Activated T-cell treated with anti-CD3 and anti-CD28 coated beads, Interleukin-2, amount 50 U/mL, for 72 hours (primary cell): Measurements from ENCODE around the gene CD46. TPM values are rescaled to one million over a fixed set of nuclear protein-coding genes. Genes with fewer than 3 reads are reported as not detected.
"Not testable (repeated sequence)": the region's sequence is repeated elsewhere in the genome, so short reads cannot be mapped to it uniquely, and the experiment has no call there.

Experiments
- ATAC-seq, 2 donors: fragments of 150-1000 bp; cut with Tn5 transposase; replicated peaks in 1 of 2; 2 replicates each; pipeline ENCODE4 v1.10.0; 2021; ENCODE audit warnings: moderate library complexity in 2 of 2, mild to moderate bottlenecking in 1 of 2
- DNase-seq, 2 donors: peaks; one replicate each; pipeline ENCODE4 v3.0.0; 2021 to 2022; ENCODE audit warnings: mixed read lengths in 1 of 2
- H3K27ac Mint-ChIP-seq: one replicate; pipeline ENCODE4 v1.8.0; 2022; ENCODE audit warnings: mild to moderate bottlenecking, moderate library complexity, mixed read lengths
- H3K27me3 Mint-ChIP-seq: one replicate; pipeline ENCODE4 v1.8.0; 2022; ENCODE audit warnings: low read depth, mixed read lengths
- H3K36me3 Mint-ChIP-seq, 2 donors: one replicate each; pipeline ENCODE4 v1.8.0; 2022; ENCODE audit warnings: mixed read lengths in 2 of 2, mild to moderate bottlenecking in 1 of 2; ENCODE audit not compliant: insufficient read depth in 2 of 2
- H3K4me1 Mint-ChIP-seq: one replicate; pipeline ENCODE4 v1.8.0; 2022; ENCODE audit warnings: low read depth, mixed read lengths
- H3K4me3 Mint-ChIP-seq, 2 donors: one replicate each; pipeline ENCODE4 v1.8.0; 2022; ENCODE audit warnings: mild to moderate bottlenecking in 2 of 2, mixed read lengths in 2 of 2, moderate library complexity in 2 of 2
- H3K9me3 Mint-ChIP-seq, 2 donors: one replicate each; pipeline ENCODE4 v1.8.0; 2022; ENCODE audit warnings: mixed read lengths in 2 of 2
- total RNA-seq, 2 donors: library from RNA; stranded (reverse); gene quantifications; one replicate each; pipeline ENCODE4 v1.2.3, GENCODE V29; 2022

CD46 gene
- total RNA-seq, 2 donors from 2014 or later: 108 to 120 TPM

DNA sequence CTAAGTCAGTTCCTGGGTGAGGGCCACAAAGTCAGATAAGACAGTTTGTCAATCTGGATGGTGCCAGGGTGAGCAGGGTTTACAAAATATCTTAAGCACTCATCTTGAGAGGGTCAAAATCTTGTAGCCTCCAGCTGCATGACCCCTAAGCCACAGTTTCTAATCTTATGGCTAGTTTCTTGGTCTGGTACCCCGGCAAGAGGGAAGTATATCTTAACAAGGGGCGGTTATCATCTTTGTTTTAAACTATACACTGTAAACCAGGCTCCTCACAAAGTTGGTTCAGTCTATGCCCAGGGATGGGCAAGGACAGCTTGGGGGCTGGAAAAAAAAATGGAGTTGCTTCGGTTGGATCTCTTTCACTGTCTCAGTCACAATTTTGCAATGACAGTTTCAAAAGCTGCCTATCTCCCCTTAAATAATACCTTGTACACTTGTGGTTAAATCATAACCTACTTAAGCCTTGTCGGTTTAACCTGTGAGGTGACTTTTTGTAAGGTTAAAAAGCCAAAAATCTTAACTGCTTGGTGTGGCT lies 7.8 kb upstream of the CD46 start:
- DNase-seq: no peak
- H3K27ac Mint-ChIP-seq: no peak overlapping the region
- H3K27me3 Mint-ChIP-seq: no peaks in the 10 kb centered on the region
- no peak overlapping the region for H3K4me3 Mint-ChIP-seq
- no peak for ATAC-seq
- peaks cover 1 to 2% of the 10 kb centered on the region in 2 donors for H3K9me3 Mint-ChIP-seq
- peaks cover 4% of the 10 kb centered on the region for H3K4me1 Mint-ChIP-seq
- H3K36me3 Mint-ChIP-seq: no peaks in the 10 kb centered on the region

DNA sequence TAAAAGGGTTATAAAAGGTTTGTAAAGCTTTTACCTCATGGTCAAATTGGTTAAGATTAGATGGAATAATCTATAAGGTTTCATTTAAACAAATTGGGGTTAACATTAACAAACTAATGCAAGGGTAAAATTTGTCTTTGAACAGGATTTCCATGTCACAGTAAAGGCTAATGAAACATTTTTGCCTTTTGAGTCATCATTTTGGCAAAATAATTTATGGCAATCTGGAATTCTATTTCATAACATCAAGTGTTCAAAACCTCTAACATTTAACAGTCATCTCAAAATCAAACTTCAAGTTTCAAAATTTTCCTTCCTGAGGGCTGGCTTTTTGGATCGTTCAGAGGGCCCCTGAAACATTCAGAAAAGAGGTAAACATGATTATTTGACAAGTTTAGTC lies 6.6 kb upstream of the CD46 start:
- Mint-ChIP-seq H3K4me1 (peaks cover 15% of the 10 kb centered on the region), H3K9me3 (peaks cover 1 to 2% of the 10 kb centered on the region in 2 donors), H3K36me3 (no peaks in the 10 kb centered on the region), H3K27me3 (no peaks in the 10 kb centered on the region), H3K27ac (no peak overlapping the region), H3K4me3 (no peak overlapping the region)
- ATAC-seq: no peak
- no peak for DNase-seq

DNA sequence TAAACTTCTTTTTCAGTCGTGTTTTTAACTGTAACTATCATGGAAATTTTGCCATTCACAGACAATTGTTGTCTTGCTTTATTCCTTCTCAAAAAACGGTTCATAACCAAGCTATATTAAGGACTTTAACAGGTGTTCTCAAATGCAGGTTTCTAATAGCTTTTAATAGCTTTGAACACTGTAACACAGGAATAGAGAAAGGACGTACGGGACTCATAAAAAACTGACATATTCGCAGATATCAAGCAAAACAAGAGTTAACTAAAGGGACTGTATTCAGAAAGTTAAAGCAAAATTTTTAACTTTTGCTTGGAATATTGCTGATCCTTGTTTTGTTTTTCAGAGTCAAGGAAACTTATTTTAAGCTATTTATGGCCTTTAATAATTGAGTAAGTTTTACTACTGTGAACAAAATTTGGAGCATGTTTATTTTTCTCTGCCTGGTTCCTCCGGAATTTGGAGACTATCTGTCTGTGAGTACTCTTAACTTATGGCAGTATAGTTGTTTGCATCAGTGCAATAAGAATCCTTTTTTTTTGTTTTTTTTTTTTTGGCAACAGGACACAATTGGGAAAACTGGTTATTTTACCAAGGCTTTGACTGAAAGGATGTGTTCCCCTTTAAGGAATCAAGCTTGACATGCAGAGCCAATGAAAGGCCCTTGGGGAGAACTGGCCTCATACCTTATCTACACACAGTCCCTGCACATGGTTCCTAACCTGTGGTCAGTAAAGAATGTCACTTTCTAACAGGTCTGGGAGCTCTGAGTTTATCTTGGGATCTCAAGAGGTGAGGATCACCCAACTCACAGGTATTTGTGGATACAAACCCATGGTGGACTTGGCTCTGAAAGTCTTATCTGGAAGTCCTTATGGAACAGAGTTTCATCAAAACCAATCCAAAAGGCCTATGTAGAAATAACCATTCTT lies 5.8 kb upstream of the CD46 start:
- peaks cover 1 to 2% of the 10 kb centered on the region in 2 donors for H3K9me3 Mint-ChIP-seq
- ATAC-seq (no peak), DNase-seq (no peak)
- peaks cover 22% of the 10 kb centered on the region for H3K4me1 Mint-ChIP-seq
- H3K27me3 Mint-ChIP-seq: no peaks in the 10 kb centered on the region
- no peak overlapping the region for H3K27ac Mint-ChIP-seq
- no peak overlapping the region for H3K4me3 Mint-ChIP-seq
- H3K36me3 Mint-ChIP-seq: no peaks in the 10 kb centered on the region

DNA sequence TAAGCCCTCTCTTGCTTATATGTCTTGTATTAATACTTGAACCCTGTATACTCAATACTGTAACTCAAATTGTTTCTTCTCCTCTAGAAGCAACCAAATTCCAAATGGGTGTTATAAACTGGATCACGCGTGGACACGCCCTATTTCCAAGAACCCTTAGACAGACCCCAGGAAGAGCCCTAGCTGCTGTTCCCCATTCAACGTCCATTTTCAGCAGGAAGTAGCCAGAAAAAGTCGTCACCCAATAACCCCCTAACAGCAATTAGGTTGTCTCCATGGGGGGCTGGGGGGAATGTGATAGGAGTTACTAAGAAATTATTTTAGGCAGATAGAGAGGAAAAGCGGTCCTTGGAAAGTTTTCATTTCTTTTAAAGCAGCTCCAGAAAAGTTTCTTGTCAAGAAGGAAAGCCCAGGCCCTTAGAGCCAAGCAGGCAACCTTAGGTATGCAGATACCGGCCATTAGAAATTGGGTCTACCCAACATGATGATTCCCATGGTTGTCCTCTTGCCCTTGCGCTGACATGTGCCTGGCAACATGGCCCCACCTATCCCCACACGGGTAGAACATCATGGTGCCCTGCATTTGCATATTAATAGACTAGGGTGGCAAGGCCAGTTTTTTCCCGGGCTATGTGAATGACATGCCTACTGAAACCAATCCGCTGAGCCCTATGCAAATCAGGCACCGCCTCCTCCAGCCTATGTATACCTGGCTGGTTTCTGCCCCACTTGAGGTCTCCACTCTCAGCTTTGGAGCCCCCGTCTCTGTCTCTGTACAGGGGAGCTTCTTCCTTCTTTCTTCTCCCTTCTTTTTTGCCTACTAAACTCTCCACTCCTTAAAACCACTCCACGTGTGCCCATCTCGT lies 4.0 kb upstream of the CD46 start:
- Mint-ChIP-seq H3K27ac (no peak overlapping the region), H3K4me3 (no peak overlapping the region), H3K4me1 (peaks cover 29% of the 10 kb centered on the region), H3K27me3 (no peaks in the 10 kb centered on the region), H3K9me3 (peaks cover 1 to 2% of the 10 kb centered on the region in 2 donors), H3K36me3 (peaks cover 0 to 2% of the 10 kb centered on the region in 2 donors)
- ATAC-seq: no peak
- no peak for DNase-seq

DNA sequence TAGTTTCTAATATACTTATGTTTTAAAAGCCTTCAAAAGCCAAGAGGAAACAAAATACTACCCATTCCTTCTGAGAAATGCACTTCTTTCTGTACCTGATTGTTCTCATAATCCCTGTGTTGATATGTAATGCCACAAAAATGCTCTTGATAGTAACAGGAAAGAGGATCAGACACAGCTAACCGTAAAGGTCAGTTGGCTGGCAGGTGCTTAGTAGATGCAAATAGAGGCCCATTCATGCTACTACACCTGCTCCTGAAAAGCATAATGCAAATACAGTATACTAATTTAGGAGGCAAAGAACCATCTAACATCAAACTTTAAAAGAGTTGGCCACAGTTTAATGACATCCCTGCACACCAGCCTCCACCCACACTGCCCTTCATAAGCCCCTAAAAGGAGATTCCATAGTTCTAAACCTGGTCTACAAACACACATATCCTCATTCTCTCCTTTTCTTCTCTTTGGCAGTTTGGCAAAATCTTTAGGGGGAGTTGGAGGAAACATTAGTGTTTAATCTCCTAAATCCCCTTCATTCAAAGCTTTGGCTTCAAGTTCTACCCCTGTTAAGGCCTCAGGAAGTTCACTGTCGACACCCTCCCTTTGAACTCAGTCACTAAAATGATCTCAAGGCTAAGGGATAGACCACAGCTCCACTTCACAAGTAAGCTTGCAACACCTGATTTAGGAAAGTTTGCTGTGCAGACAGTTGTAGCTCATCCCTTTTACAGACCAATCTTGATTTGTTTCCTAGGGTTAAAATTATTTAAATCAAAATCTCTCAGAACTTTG lies 2.9 kb upstream of the CD46 start:
- DNase-seq: no peak
- peak overlapping the region; percentile 37 to 43 for H3K4me3 Mint-ChIP-seq

DNA sequence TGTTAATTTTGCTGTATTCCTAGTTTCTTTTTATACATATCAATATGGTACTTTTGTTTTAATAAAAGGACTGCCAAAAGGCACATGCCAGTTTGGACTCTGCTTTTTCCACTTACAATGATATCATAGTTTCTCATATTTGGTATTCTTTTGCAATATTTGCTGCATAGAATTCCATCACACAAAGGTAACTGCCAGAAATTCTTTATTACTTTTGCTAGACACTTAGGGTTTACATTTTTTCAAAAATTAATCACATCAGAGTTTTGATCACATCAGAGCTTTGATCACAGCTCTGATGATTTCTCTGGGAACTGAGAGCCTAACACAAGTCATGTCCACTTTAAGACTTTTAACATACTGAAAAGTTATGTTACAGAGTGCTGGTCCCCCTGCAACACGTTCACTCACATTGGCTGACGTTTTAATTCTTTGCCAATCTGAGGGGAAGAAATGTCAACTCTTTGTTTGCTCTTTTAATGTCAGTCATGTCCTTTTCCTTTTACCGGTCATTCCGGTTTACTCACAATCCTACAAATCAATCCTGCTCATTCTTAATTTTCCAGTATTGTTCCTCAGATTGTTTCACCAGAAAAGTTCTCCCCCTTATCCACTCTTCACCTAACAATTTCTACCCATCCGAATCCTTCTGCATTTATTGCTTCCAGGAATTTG lies 1.1 kb upstream of the CD46 start:
- Mint-ChIP-seq H3K36me3 (peaks cover 0 to 2% of the 10 kb centered on the region in 2 donors), H3K4me1 (peaks cover 58% of the 10 kb centered on the region), H3K27me3 (no peaks in the 10 kb centered on the region), H3K9me3 (peaks cover 1 to 2% of the 10 kb centered on the region in 2 donors), H3K27ac (peak overlapping the region; percentile 99), H3K4me3 (peak overlapping the region; percentile 94 to 99)
- DNase-seq (no peak), ATAC-seq (no peak)

More for the DNA sequence above, 2.9 kb upstream of the CD46 start:
- Mint-ChIP-seq H3K36me3 (peaks cover 0 to 2% of the 10 kb centered on the region in 2 donors), H3K27me3 (no peaks in the 10 kb centered on the region), H3K9me3 (peaks cover 1 to 2% of the 10 kb centered on the region in 2 donors), H3K4me1 (peaks cover 39% of the 10 kb centered on the region), H3K27ac (no peak overlapping the region)
- ATAC-seq: no peak

DNA sequence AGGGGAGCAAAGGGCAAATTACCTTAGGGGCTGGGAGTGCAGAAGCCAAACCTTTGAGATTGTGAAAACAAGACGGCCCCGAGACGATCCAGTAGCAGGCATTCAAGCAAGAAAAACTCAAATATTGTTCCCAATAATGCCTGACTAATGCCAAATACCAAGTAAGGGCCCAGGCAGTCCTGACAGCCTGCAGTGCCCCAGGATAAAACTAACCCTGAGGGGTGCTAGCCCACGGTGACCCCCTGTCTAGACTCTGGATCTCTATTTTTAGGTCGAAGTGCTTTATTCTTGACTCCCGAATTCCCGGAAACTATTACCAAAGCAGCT lies 428 bp upstream of the CD46 start:
- Mint-ChIP-seq H3K27ac (peak overlapping the region; percentile 99), H3K4me3 (peak overlapping the region; percentile 94 to 99), H3K4me1 (peaks cover 64% of the 10 kb centered on the region)
- DNase-seq, H3K27me3 Mint-ChIP-seq, ATAC-seq, H3K9me3 Mint-ChIP-seq, H3K36me3 Mint-ChIP-seq: not testable (repeated sequence)

DNA sequence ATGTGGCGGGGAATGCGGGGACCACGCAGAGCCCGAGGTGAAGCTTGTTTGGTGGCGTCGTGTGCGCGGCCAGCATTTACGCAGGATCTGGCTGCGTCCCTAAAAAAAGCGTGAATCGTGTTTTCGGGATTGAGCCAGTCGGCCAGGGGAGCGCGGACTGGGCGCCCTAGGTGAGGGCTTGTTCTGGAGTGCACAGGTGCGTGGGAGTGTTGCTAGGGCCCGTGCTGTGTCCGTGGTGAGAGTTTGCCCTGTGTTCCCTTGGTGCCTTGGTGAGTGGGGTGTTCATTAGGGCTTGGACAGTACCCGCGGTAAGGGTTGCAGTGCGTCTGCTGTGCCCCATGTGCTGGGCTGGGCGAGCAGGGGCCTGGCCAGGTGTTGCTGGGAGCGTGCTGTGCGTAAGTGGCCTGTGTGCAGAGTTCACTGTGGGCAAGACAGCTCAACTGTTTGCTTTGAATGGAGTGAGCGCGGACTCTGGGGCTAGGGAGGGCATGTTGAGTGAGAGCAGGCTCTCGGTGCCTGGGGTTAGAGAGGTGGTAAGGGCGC lies 673 bp downstream of the CD46 start:
- peaks cover 1 to 2% of the 10 kb centered on the region in 2 donors for H3K9me3 Mint-ChIP-seq
- H3K4me3 Mint-ChIP-seq: peak overlapping the region; percentile 94 to 99
- DNase-seq: peak; percentile 52 to 53
- peaks cover 0 to 5% of the 10 kb centered on the region in 2 donors for H3K36me3 Mint-ChIP-seq
- peak; percentile 49 to 56 for ATAC-seq
- H3K27ac Mint-ChIP-seq: peak overlapping the region; percentile 99
- peaks cover 71% of the 10 kb centered on the region for H3K4me1 Mint-ChIP-seq
- H3K27me3 Mint-ChIP-seq: no peaks in the 10 kb centered on the region

DNA sequence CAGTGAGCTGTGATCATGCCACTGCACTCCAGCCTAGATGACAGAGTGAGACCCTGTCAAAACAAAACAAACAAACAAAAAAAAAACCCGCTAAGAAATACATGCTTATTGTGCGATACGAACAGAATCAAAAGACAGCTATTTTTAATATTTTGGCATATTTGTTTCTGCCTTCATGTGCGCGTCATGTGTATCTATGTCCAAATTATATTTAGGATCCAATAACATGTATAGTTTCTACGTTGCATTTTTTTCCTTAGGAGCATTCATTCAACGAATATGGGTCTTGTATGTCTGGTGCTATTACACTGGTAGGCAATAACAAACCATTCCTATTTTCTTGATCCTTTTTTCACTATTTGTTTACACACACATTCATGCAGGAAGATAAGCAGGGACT lies 1.8 kb downstream of the CD46 start:
- Mint-ChIP-seq H3K27me3 (no peaks in the 10 kb centered on the region), H3K36me3 (peaks cover 0 to 10% of the 10 kb centered on the region in 2 donors), H3K27ac (no peak overlapping the region), H3K9me3 (no peaks in the 10 kb centered on the region), H3K4me1 (peaks cover 76% of the 10 kb centered on the region), H3K4me3 (peak overlapping the region; percentile 94 to 99)
- ATAC-seq: no peak
- DNase-seq: no peak

DNA sequence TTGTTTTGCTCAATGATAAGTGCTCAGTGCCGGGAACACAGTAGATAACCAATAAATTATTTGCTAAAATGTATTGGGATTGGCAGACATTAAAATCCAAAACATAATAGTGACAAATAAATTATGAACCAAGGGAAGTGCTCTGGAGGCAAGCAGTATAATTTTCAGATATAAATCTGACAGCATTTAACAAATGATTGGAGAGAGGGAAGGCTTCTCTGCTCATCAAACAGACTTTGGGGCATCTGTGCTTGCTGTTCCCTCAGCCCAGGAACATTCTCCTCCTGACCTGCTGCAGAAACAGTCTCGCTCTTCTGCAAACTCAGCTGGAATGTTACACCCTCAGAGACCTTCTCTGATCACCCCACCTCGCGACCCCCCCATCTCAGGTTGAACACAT lies 2.2 kb downstream of the CD46 start:
- peaks cover 72% of the 10 kb centered on the region for H3K4me1 Mint-ChIP-seq
- ATAC-seq (no peak), DNase-seq (no peak)
- H3K27ac Mint-ChIP-seq: no peak overlapping the region
- H3K36me3 Mint-ChIP-seq: peaks cover 0 to 12% of the 10 kb centered on the region in 2 donors
- H3K4me3 Mint-ChIP-seq: peak overlapping the region; percentile 94 to 99
- no peaks in the 10 kb centered on the region for H3K9me3 Mint-ChIP-seq
- no peaks in the 10 kb centered on the region for H3K27me3 Mint-ChIP-seq

DNA sequence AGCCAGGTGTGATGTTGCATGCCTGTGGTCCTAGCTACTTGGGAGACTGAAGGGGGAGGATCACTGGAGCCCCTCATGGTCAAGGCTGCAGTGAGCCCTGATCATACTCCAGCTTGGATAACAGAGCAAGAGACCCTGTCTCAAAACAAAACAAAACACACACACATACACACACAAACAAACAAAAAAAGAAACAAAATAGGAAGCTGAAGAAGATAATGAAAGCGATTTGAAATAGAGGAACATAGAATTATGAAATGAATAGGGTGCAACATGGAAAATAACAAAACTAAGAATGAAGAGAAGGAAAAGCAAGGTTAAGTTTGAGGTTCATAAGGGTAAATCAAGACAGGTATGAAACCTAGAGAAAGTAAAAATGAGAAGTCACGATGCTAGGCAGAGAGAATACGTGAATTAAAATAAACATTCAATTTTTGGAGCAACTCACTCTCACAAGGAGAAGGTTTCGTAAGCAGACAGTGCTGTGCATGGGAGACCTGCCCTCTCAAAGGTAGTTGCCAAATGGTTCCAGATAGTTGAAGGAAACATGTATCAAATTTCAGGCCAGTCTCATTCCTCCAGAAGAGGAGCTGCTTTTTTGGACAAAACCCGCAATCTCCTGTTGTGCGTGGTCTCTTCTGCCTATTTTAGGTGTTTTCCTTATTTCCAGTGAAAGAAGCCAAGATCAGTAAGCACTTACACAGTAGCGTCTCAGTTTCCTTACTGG lies 3.3 kb downstream of the CD46 start:
- H3K27ac Mint-ChIP-seq: peak overlapping the region; percentile 57
- DNase-seq (no peak), ATAC-seq (no peak)
- H3K4me3 Mint-ChIP-seq: peak overlapping the region in 1 of 2 donors; percentile 13
- H3K4me1 Mint-ChIP-seq: peaks cover 63% of the 10 kb centered on the region
- H3K36me3 Mint-ChIP-seq: peaks cover 0 to 12% of the 10 kb centered on the region in 2 donors
- no peaks in the 10 kb centered on the region for H3K9me3 Mint-ChIP-seq
- no peaks in the 10 kb centered on the region for H3K27me3 Mint-ChIP-seq
